Sciatic nerve (tissue), 2 donors: ENCODE measurements around the gene GPR37L1. TPM values are rescaled to one million over a fixed set of nuclear protein-coding genes. Genes with fewer than 3 reads are reported as not detected.
A peak's percentile ranks its signal among the peaks of the same experiment; 100 is the strongest.
"Not testable (repeated sequence)": the region's sequence is repeated elsewhere in the genome, so short reads cannot be mapped to it uniquely, and the experiment has no call there.

Experiments used
- ATAC-seq: fragments of 200-7000 bp; cut with Tn5 transposase; one replicate; pipeline ENCODE4 v1.9.1; 2020; ENCODE audit warnings: mild to moderate bottlenecking, moderate library complexity
- DNase-seq: peaks from one replicate; pipeline ENCODE4 v3.0.0-alpha.2; 2020; ENCODE audit warnings: low spot score
- intact Hi-C: fragments of 100-400 bp; cut with DNase I; formaldehyde crosslinking; loops from one replicate; pipeline ENCODE4 v1.14.2; 2022
- total RNA-seq: library from RNA; stranded (reverse); fragmentation: NEBNext Ultra II Directional; extraction: Animal tissue kit (Norgen Biotek cat#: 25700); gene quantifications from one replicate; pipeline ENCODE4 v1.2.1, GENCODE V29; 2021
- donor health status: DM: no; HTN: no; CAD: no.
- donor health status: DM: no; HTN: no; CAD: no.

The GPR37L1 gene
- total RNA-seq, 1 donor from 2014 or later, result 33.3 TPM

DNA sequence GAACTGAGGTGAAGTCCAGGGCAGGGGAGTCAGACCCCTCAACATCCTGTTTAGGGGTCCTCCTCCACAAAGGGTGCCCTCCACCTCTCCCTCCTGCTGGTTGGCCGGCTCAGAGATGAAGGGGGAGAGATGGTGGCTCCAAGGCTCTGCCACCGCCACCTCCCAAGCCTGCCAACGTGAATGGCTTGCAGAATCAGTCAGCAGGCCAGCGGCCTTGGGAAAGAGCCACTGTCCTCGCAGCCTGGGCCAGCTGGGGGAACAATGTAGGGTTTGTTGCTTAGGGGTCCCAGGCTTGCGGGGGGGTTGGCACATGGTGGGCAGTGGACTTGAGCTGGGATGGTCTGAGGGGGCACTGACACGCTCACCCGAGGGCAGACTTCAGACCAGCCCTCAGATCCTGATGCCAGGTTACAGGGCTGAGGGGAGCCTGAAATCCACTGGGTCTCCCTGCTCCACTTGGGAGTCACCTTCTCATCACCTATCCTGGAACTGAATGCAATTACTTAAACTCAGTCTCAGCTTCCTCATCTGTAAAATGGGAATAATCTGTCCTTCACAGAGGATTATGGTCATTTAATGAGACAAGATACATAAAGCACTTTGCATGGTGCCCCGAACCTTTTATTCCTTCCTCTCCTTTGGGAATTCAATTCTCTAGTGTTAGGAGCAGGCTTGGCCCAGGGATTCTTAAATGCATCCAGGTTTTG is 8.3 kb downstream of the GPR37L1 start:
- DNase-seq (peak; percentile 75), ATAC-seq (peak; percentile 5)
- intact Hi-C loops, result no loop called here

DNA sequence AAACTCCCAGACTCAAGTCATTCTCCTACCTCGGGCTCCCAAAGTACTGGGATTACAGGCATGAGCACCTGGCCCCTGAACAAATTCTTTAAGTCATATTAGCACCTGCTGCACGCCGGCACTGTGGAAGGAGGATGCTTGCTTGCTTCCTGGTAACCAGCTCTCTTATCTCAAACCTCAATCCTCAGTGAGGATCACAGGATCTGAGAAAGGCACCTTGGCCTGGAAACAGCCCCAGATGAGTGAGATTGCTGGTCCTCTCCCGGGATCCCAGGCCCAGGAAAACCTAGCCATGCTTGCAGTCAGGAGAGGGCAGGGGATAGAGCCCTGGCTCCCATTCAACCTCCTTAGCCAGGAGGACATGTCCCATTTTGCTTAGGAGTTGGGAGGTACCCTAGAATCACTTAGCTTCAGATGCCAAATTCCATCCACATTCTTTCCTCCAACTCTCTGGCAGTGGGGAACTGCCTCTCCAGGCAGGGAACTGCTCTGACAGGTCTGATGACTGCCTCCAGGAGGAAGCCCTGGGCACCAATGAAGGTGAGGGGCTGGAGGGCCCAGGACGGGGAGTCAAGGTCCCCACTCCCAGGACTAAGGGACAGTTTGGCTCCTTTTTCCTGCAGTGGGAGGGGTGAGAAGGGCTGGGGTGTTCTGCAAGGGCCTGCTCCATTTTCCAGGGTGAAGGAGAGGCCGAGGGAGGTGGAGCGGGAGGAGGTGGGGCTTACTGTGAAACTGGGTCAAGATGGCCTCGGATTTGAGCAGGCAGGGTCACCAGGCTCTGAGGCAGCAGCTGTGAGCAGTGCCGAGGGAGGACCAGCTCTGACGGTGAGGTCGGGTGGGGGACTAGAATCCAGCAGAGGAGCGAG is 9.5 kb downstream of the GPR37L1 start:
- intact Hi-C loops, result no loop called here
- peak; percentile 79 for DNase-seq
- peak; percentile 85 for ATAC-seq

DNA sequence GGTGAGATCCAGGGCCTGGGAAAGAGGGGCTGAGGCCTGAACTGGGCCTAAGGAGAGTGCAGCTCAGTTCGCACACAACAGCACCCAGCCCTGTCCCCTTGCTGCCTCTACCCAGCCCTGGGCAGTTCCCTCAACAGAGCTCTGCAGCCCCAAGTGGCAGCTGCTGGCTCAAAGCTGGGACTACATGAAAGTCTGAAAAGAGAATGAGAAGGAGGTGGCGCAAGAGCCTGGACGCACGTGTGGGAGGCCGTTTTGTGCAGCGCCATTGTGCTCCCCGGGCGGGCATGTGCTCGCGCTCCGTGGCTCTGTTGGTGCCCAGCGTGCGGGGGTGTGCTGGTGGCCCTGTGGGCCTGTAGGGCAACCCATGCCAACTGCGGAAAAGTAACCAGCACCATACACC is 10.3 kb downstream of the GPR37L1 start:
- ATAC-seq (peak; percentile 59), DNase-seq (peak; percentile 85)
- intact Hi-C loops, result no loop called here

DNA sequence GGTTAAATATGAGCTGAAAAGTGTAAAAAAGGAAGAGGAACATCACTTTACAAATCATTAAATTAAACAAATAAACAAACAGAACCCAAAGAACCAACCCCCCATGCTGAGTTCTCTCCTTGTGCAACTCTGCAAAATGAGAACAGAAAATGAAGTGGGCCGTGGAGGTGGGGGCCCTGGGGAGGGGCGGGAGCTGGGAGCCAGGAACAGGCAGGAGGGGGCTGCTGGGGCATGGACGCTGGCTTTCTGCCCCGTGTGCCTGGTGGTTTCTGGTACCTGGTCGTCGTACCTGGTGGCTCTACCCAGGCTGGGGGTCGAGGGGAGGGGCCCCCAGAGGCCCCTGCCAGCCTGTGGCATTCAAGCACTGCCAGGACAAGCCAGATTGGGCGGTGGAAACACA is 10.8 kb downstream of the GPR37L1 start:
- peak; percentile 62 for DNase-seq
- ATAC-seq, result no peak
- intact Hi-C loops, result no loop called here

DNA sequence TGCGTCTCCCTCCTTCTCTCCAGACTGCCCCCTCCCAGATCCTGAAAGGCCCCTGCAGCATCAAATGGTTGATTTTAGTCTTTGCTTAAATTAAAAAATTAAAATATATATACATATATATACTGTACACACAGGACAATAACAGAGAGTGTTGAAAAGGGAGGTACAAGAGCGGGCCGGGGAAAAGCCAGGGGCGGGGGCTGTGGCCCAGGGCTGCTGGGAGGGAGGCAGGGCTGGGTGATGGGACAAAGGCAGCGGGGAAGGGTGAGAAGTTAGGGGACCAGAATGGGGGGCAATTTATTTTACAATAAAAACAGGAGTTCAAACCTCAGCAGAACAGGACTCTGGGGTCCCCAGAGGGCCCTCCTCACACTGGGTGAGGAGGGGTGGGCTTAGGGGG is 11.3 kb downstream of the GPR37L1 start:
- intact Hi-C loops, result no loop called here

DNA sequence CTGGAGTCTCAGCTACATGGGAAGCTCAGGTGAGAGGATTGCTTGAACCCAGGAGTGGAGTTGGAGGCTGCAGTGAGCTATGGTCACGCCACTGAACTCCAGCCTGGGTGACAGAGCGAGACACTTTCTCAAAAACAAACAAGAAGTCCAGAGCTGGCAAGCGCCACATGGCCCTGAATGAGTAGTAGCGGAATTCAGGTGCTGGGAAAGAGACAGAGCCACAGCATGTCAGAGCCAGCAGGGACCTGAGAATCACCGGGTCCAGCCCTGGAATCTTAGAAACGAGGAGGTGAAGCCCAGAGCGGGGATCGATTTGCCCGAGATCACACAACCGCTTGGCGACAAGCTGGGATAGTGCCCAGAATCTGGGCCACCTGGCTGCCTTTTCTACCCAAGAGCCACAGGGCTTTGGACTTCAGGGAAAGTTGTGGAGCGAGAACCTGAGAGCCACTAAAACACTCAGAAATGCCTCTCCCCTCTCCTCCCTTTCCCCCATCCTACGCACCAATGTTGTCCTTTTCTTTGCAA is 12.0 kb downstream of the GPR37L1 start:
- ATAC-seq (no peak), DNase-seq (no peak)
- intact Hi-C loops, result no loop called here

More for the DNA sequence above, 11.3 kb downstream of the GPR37L1 start:
- no peak for DNase-seq
- ATAC-seq, result no peak

DNA sequence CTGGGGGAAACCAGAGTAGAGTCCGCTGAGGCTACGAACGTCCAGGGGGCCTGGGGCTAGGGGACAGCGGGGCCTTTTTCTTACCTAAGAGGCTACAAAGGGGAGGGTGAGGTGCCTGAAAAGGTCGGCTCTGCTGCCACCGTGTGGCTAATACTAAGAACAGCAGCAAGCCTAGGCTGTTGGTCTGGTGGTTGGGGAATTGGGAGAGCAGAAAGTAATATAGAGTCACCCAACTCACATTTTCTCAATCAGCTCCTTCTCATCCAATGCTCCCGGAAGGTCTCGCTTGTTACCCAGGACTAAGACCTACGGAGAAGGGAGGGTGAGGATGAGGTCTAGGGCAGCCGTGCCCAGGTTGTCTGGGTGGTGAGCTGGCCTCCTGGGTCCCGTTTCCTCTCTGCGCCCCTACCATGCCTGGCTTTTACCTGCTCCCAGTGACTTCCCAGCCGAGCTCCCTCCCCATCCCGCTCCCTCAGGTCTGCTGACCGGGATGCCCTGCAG is 12.6 kb downstream of the GPR37L1 start:
- intact Hi-C loops, result no loop called here
- peak; percentile 52 for ATAC-seq
- DNase-seq, result peak; percentile 66

DNA sequence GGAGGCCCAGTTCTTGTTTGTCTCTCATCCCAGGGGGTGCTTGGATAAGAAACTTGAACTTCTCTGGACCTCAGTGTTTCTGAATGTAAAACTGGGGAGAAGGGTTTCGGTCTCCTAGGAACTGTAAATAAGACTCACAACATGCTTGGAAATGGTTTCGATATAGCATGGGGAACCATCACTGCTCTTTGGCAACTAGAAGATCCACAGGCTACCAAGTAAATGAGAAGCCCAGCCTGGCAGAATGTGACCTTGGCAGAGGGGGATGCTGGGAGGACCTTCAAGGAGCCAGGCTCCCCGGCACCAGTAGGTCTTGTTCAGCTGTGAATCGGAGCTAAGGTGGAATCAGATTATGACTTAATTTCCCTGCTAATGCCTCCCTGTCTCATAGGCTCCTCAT is 18.1 kb downstream of the GPR37L1 start:
- no peak for ATAC-seq
- no peak for DNase-seq
- intact Hi-C loops, result no loop called here

DNA sequence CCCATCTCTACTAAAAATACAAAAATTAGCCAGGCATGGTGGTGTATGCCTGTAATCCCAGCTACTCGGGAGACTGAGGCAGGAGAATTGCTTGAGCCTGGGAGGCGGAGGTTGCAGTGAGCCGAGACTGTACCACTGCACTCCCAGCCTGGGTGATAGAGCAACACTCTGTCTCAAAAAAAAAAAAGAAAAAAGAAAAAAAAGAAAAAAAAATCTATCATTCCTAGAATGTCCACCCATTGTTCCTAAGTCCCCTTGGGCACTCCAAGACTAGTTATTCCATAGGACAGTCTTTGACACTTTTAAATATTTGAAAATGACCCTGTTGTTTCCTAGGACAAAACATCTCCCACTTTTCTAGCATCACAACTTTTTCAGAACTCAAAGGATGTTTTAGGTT is 18.8 kb downstream of the GPR37L1 start:
- ATAC-seq, intact Hi-C loops, DNase-seq: not testable (repeated sequence)

DNA sequence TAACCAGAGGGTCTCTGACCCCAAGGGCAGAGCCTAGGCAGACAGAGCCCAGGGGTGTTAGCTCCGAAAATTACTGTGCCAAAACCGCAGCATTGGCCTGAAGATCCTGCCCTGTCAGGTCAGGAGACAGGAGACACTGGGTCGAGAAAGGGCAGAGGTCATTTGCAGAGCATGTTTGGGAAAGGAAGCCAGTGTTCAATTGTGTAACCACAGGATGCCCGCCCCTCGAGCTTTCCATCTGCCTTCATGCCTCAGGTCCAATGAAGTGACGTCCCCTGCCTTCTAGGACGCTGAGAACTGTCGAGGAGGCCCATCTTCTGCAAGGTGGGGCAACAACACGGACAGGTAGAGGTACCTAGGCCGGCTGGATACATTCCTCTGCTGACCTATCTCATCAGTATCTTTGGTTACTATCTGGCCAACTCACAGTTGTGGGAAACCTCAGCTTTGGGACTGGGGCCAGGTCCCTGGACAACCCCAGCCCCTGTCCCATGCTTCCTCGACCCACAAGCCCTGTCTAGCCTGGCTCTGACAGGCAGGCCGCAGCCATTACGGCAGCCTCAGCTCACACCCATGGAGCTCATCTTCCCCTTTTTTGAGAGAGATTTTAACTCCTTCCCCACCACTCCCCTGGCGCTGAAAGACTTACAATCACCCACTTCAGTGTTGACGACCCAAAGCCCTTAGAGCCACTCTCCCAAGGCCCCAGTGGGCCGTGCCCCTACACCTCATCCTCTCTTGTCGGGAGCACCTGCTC is 20.5 kb downstream of the GPR37L1 start:
- DNase-seq (no peak), ATAC-seq (peak; percentile 70)
- intact Hi-C loops, result no loop called here

DNA sequence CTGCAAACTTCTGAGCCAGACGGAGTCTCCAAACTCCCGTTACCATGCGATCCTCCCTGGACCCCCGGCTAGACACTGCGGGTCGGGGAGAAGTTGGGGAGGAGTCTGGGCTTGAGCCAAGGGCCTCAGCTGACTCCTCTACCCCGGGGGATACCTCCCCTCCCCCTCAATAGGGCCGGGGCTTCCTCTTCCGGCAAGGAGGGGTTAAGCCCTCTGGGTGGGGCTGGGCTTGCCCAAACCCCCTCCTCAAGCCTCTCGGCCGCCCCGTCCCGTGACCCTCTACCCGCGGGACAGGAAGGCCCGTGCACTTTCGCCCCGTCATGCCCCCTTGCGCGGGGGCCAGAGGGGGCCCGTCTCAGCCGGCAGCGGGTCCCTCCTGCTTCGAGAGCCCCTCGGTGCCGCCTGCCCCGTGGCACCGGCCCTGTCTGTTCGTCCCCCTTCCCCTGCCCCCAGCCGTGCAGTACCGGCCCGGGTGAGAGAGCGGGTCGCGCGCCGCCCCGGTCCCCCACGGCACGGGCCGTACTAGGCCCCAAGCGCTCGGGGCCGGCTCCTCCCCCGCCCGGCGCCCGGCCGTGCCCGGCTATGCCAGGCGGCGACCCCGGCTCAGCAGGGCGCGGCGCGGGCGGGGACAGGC is 21.2 kb downstream of the GPR37L1 start:
- DNase-seq (peak; percentile 74), ATAC-seq (peak; percentile 43)
- intact Hi-C loops, result no loop called here

DNA sequence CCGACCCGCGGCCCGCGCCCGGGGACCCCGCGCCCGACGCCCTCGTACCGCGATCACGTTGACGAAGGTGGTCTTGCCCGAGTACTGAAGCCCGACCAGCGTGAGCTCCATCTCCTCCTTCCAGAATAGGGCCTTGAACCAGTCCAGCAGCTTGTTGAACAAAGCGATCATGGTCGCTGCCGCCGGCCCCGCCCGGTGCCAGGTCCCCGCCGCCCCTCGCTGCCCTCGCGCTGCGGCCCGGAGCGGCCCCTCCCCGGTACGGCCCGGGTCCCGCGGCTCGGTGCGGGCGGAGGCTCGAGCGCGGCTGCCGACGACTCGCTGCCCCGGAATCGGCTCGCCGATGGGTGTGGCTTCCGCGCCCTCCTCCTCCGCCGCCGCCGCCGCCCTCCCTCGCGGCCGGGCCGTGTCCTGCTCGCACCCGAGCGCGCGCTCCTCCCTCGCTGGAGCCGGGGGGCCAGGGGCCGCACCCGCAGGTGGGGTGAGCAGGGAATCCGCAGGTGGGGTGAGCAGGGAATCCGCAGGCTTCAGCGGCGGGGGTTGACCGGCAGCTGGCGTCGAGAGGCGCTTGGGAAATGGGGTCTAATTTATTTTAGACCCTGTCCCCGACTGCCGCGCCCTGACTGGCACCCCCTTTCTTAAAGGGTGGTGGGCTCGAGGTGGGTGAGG is 21.8 kb downstream of the GPR37L1 start, which contains the start of gene ARL8A:
ARL8A (minus strand) TSS at position 336 of the 666 bp plus-strand sequence; CDS start at position 171, 165 bp downstream.
- peak; percentile 90 for DNase-seq
- intact Hi-C loops, result no loop called here
- peak; percentile 72 for ATAC-seq

DNA sequence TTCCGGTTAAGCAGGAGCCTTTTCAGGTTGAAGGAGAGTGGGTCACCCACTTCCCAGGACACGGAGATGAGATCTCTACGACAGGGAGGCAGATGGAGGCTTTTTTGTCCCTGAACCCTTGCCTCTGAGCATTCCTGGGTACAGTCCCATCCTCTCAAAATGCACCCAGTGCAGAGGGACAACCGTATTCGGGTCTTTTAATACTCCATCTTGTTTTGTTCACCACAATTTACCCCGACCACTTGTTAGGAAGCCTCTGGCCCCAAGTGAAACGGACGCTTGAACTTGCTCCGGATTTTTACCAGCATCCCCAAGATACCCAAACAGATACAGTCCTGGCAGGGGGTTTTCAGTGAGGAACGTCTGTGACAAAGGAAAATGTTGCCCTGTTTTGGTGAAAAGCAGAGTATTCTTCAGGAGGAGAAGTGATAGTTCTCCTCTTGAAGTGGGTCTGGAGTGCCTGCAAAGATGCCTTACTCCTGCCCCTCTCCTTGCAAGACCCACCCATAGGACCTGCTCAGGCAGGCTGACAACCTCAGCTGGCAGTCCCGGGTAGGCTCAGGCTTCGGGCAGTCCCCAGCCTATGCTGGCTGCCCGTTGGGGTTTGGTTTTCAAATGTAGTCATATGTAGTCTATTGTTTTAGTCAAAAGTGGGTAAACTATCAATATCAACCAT is 22.5 kb downstream of the GPR37L1 start:
- intact Hi-C loops, result no loop called here
- DNase-seq, result no peak
- peak; percentile 6 for ATAC-seq

DNA sequence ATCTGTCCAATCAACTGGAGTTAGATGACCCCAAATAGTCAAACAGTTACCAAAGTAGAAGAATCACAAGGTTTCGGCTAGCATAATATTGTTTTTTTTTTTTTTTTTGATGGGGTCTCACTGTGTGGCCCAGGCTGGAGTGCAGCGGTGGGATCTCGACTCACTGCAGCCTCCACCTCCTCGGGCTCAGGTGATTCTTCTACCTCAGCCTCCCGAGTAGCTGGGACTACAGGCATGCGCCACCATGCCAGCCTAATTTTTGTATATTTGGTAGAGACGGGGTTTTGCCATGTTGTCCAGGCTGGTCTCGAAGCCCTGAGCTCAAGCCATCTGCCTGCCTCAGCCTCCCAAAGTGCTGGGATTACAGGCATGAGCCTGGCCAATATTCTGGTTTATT is 23.0 kb downstream of the GPR37L1 start:
- intact Hi-C loops, ATAC-seq, DNase-seq: not testable (repeated sequence)

DNA sequence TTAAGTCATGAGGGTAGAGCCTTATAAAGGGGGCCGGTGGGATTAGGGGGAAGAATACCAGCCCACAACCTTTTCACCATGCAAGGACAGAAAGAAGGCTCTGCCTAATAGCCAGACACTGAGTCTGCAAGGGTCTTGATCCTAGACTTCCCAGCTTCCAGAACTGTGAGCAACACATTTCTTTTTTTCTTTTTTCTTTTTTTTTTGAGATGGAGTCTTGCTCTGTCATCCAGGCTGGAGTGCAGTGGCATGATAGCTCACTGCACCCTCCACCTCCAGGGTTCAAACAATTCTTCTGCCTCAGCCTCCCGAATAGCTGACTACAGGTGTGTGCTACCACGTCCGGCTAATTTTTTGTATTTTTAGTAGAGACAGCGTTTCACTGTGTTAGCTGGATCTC is 23.6 kb downstream of the GPR37L1 start:
- ATAC-seq (no peak), DNase-seq (no peak)
- intact Hi-C loops, result no loop called here

DNA sequence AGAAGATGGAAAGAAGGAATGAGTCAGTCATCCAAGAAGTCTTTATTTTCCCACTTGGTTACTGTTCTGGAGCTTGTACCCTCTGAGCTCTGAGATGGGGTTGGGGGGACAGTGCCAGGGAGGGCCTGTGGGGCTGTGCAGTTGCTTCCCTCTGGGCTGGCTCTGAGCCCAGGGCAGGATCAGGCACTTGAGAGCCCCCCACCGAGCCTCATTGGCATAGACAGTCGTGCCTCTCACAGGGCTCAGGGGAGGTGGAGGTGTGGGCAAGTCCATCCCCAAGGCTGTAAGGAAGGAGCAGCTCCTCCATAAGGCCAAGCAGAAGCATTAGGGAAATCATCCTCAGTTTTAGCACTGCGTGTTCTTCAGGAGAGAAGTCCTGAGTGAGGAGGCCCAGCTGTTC is 24.3 kb downstream of the GPR37L1 start:
- ATAC-seq (no peak), DNase-seq (no peak)
- intact Hi-C loops, result no loop called here

DNA sequence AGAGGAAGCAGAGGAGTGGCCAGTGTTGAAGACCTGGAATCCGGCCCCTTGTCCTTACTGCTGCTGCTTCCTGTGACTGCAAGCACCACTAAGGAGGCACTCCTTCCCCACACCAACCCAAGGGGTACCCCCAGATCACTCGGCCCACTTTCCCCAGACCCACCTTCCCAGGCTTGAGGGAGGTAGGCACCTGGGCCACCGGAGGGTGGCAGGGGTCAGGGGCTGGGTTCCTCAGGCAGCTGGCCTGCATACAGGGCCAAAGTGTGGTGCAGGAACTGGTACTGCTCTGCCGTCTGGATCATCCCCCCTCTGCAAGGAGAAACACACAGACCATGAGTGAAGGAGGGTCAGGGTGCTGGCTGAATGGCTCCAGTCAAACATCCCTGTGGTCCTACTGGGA is 25.7 kb downstream of the GPR37L1 start:
- ATAC-seq (no peak), DNase-seq (no peak)
- intact Hi-C loops, result no loop called here

DNA sequence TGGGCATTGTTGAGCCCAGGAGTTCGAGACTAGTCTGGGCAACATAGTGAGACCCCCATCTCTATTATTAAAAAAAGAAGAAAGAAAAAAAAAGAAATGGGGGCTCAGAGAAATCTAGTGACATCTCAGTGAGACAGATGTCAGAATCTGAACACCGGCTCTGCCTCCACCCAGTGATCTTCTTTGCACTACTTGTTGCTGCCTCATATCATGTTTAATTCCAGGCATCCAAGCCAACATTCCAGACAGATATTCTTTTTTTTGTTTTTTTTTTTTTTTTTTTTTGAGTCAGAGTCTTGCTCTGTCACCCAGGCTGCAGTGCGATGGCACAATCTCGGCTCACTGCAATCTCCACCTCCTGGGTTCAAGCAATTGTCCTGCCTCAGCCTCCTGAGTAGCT is 26.8 kb downstream of the GPR37L1 start:
- intact Hi-C loops, result no loop called here
- ATAC-seq (no peak), DNase-seq (no peak)
